Fibroblast of mammary gland (primary cell): Measurements from ENCODE around the gene RGL4.

Source experiments
- DNase-seq: peaks from one replicate; pipeline ENCODE4 v3.0.0-alpha.2; 2010; ENCODE audit warnings: low read depth
- H3K4me3 ChIP-seq: 2 replicates; pipeline ENCODE4 v1.5.1; 2011; ENCODE audit warnings: low read depth, mild to moderate bottlenecking, low read length, moderate library complexity; ENCODE audit not compliant: control insufficient read depth
- TF ChIP-seq, protein P1 (sequence below): conservative IDR thresholded peaks from 2 replicates; pipeline ENCODE4 v1.5.1; 2011; ENCODE audit warnings: low read depth, low read length, inconsistent platforms; ENCODE audit not compliant: control insufficient read depth, insufficient read depth

The RGL4 gene

GRCh38 chr22:23744001-23744400 is 53.2 kb downstream of the RGL4 start:
- DNase-seq: no peak
- H3K4me3 ChIP-seq: no peak overlapping the region
- TF ChIP-seq, protein P1, sequence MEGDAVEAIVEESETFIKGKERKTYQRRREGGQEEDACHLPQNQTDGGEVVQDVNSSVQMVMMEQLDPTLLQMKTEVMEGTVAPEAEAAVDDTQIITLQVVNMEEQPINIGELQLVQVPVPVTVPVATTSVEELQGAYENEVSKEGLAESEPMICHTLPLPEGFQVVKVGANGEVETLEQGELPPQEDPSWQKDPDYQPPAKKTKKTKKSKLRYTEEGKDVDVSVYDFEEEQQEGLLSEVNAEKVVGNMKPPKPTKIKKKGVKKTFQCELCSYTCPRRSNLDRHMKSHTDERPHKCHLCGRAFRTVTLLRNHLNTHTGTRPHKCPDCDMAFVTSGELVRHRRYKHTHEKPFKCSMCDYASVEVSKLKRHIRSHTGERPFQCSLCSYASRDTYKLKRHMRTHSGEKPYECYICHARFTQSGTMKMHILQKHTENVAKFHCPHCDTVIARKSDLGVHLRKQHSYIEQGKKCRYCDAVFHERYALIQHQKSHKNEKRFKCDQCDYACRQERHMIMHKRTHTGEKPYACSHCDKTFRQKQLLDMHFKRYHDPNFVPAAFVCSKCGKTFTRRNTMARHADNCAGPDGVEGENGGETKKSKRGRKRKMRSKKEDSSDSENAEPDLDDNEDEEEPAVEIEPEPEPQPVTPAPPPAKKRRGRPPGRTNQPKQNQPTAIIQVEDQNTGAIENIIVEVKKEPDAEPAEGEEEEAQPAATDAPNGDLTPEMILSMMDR: no peak

- DNase-seq: no peak
- TF ChIP-seq, protein P1: no peak
- no peak overlapping the region for H3K4me3 ChIP-seq
Measured at GRCh38 chr22:23744485-23744884, 53.7 kb downstream of the RGL4 start.

DNA sequence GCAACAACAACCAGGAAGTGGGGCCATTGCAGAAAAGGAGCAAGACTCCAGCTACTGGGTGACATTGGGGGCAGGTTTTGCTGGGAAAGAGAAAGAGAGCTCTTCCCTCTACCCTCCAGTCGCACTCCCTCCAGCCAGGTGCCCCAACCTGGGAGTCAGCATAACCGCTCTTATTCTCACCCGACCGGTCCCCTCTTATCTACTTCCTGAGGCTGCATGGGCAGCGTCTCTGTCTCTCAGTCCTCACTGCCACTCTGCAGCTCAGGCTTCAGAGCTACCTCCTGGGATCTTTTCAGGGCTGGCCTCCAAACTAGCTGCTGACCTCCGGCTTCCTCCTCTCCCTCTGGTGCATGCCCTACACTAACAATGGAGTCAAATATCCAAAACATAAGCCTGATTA is 55.0 kb downstream of the RGL4 start:
- no peak for DNase-seq
- TF ChIP-seq, protein P1: no peak
- no peak overlapping the region for H3K4me3 ChIP-seq
